Loucy (cell line): ENCODE results near the gene LKAAEAR1.

ENCODE experiments used
- CTCF ChIP-seq: fragments of 200-600 bp; sonication (generic); conservative IDR thresholded peaks from 2 replicates; pipeline ENCODE4 v1.5.1; 2014; ENCODE audit warnings: mild to moderate bottlenecking, antibody characterized with exemption, low read length
- EZH2phosphoT487 ChIP-seq: fragments of 200-600 bp; IDR thresholded peaks from 2 replicates; pipeline ENCODE4 v1.6.1; 2018; ENCODE audit warnings: antibody characterized with exemption, mild to moderate bottlenecking, moderate library complexity, borderline replicate concordance

- TF ChIP-seq CTCF (no peak), EZH2phosphoT487 (no peak)
Measured at GRCh38 chr20:64084685-64085152, 521 bp upstream of the LKAAEAR1 start.
